GM19438 (cell line): ENCODE measurements around the gene LZTS2.

ENCODE experiments used
- ATAC-seq: cut with Tn5 transposase; IDR thresholded peaks from one replicate; pipeline ENCODE4 v1.9.1; 2021; ENCODE audit warnings: low read depth; ENCODE audit not compliant: unreplicated experiment

The LZTS2 gene

DNA sequence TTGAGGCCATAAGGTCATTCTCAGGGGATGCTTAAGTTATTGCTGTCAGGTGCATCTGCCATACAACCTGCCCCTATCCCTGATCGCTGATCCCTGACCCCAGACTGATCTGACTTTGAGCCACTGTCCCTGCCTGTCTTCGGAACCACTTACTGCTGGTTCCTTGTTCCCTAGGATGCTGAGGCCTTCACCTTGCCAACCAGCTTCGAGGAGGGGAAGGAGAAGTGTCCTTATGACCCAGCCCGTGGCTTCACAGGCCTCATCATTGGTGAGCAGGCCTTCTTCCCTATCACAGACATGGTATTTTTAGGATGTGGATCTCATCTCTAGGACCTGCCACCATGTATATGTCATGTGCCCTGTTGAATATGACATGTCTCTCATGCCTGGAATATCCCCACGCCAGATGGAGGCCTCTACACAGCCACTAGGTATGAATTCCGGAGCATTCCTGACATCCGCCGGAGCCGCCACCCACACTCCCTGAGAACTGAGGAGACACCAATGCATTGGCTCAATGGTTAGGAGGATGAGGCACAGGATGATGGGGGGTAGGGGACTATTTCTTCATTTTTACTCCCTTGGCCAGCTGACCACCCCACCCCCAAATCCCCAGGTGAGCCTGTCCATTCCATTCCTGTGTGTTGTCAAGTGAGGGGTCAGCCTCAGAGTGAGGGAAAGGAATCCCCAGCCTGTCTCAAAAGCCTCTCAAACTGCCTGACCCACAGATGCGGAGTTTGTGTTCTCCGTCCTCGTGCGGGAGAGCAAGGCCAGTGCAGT lies 21.3 kb upstream of the LZTS2 start:
- ATAC-seq = no peak

DNA sequence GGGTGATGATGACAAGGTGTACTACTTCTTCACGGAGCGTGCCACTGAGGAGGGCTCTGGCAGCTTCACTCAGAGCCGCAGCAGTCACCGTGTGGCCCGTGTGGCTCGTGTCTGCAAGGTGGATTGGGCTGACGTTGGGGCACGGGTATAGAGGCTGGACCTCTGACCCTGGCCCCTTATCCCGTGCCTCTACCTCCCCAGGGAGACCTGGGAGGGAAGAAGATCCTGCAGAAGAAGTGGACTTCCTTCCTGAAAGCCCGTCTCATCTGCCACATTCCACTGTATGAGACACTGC lies 20.8 kb upstream of the LZTS2 start:
- ATAC-seq = no peak

GRCh38 chr10:100979791-100980272 lies 19.8 kb upstream of the LZTS2 start:
- no peak for ATAC-seq

DNA sequence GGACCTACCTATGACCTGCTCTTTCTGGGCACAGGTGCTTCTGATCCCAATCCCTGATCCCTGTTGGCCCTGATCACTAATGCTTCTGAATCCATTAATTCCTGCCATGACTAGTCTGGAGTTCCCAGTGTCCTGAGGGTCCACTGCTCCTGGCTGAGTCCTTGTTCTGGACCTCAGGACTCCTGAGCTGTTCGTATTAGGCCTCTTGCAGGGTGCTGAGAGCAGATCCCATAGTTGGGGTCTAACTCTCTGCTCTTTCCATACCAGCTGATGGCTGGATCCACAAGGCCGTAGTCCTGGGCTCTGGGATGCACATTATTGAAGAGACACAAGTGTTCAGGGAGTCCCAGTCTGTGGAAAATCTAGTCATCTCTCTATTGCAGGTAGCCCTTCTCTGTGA lies 19.3 kb upstream of the LZTS2 start:
- ATAC-seq = no peak

DNA sequence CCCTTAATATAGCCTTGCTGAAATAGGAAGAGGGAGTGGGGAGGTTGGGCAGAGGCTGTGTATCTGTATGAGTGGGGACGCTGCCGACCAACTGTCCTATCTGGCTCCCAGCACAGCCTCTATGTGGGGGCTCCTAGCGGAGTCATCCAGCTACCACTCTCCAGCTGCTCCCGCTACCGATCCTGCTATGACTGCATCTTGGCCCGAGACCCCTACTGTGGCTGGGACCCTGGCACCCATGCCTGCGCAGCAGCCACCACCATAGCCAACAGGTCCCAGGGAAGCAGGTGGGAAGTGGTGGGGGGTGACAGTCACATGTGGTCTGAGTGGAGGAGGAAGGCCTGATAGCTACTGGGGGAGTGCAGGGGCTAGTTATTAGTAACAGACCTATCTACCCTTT lies 18.9 kb upstream of the LZTS2 start:
- no peak for ATAC-seq

GRCh38 chr10:100981178-100981772 lies 18.3 kb upstream of the LZTS2 start:
- no peak for ATAC-seq

DNA sequence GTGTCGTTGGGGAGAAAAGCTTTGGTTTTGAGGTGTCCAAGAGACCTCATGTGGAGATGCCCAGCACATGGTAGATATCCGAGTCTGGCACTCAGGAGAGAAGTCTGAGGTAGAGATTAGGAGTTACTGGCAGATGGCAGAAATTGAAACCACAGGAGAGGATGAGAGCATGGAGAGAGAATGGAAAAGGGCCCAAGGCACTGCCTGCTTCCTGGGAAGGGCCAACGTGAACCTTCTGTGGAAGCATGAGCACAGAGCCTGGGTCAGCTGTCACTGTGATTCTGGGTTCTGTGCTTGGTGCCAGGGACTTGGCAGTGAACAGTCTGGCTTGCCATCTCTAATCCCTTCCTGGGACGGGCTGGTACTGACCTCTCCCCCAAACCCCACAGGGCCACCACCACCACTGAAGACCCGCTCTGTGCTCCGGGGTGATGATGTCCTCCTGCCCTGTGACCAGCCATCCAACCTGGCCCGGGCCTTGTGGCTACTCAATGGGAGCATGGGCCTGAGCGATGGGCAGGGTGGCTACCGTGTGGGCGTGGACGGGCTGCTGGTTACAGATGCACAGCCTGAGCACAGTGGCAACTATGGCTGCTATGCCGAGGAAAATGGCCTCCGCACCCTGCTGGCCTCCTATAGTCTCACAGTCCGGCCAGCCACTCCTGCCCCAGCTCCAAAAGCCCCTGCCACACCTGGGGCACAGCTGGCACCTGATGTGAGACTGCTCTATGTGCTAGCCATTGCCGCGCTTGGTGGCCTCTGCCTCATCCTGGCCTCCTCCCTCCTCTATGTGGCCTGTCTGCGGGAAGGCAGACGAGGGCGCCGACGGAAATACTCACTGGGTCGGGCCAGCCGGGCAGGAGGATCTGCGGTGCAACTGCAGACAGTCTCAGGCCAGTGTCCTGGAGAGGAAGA lies 16.4 kb upstream of the LZTS2 start:
- ATAC-seq = no peak

- no peak for ATAC-seq
Observed at GRCh38 chr10:100983868-100984671, 15.5 kb upstream of the LZTS2 start.

- ATAC-seq = no peak
Observed at GRCh38 chr10:100984672-100985177, 14.9 kb upstream of the LZTS2 start.

GRCh38 chr10:100985336-100985735 lies 14.3 kb upstream of the LZTS2 start:
- ATAC-seq = no peak

GRCh38 chr10:100986623-100986951 lies 13.0 kb upstream of the LZTS2 start:
- no peak for ATAC-seq

GRCh38 chr10:100986952-100987684 lies 12.5 kb upstream of the LZTS2 start, which contains the start of the genes MRPL43 and TWNK:
TSS of gene MRPL43 (minus strand) at chr10:100987497. CDS start at chr10:100987443, 54 bp downstream.
TSS of gene TWNK (plus strand) at chr10:100987543. CDS start at chr10:100988211, 668 bp downstream.
- peak; percentile 94 for ATAC-seq

- peak; percentile 18 for ATAC-seq
Observed at GRCh38 chr10:100987685-100988049, 11.9 kb upstream of the LZTS2 start.

DNA sequence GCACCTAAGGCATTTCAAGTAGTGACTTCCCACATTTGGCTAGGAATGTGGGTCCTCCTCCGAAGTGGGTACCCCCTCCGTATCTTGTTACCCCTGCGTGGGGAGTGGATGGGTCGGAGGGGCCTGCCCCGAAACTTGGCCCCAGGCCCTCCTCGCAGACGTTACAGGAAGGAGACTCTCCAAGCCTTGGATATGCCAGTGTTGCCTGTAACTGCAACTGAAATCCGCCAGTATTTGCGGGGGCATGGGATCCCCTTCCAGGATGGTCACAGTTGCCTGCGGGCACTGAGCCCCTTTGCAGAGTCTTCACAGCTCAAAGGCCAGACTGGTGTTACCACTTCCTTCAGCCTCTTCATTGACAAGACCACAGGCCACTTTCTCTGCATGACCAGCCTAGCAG lies 11.4 kb upstream of the LZTS2 start:
- no peak for ATAC-seq

DNA sequence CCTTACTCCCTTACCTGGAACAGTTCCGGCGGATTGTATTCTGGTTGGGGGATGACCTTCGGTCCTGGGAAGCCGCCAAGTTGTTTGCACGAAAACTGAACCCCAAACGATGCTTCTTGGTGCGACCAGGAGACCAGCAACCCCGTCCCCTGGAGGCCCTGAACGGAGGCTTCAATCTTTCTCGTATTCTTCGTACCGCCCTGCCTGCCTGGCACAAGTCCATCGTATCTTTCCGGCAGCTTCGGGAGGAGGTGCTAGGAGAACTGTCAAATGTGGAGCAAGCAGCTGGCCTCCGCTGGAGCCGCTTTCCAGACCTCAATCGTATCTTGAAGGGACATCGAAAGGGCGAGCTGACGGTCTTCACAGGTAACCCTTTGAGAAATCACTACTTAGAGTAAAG lies 10.5 kb upstream of the LZTS2 start:
- ATAC-seq = no peak

DNA sequence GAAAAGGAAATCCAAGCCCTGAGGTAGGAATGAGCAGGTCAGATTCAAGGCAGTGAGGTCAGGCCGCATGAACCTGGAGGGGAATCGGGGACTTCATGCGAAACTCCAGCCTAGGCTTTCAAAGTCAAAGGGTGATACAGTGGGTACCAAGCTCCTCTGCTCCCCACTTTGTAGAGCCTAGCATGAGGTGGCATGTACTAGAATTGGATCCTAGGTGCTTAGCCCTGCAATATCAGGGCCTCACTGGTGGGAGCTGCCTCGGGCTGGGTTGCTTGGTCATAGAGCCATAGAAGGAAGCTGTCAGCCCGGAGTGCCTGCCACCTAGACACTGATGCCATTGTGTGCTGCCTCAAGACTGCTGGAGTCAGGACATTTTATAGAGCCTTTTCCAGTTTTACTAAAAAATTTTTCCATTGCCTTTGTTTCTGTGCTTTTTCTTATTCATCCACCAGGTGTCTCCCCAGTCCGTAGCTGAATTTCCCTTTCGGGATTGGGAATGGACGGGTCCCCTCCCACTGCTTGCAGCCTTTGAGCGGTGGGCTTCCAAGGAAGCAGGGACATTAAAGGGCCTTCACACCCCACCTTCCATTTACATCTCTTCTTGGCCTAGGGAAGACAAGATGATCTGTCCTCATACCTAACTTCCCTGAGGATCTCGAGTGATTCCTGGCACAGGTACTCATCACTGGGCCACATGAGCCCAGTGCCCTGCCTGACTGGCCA lies 5.5 kb upstream of the LZTS2 start:
- ATAC-seq = no peak

DNA sequence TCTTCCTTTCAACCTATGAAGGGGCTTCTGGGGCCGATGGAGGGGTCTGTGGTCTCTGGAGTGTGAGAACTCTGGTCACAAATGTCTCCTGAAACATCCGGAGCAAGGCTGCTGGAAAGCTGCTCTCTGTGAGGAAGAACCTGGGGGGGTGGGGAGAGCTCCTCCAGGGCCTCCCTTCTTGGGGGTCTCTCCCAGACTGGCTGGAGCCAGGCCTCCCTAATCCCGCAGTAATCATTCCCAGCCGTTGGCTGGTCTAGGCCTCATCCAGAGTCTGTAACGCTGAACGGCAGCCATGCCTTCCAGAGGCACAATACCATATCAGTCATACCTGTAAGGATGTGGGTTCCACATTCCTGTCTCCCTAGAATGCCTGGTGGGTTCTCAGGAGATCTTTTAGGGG lies 4.4 kb upstream of the LZTS2 start:
- ATAC-seq = no peak

- no peak for ATAC-seq
Observed at GRCh38 chr10:100996678-100997359, 2.8 kb upstream of the LZTS2 start.
